DND-41 (cell line): Measurements from ENCODE around the gene XRCC4.

Source experiments
- EZH2 ChIP-seq: IDR thresholded peaks from 3 replicates; pipeline ENCODE4 v1.6.1; 2012; ENCODE audit warnings: borderline replicate concordance, low read depth, mild to moderate bottlenecking, moderate library complexity, low read length, inconsistent platforms; ENCODE audit not compliant: severe bottlenecking
- TF ChIP-seq, protein P1 (sequence below): IDR thresholded peaks from 2 replicates; pipeline ENCODE4 v1.5.1; 2012; ENCODE audit warnings: borderline replicate concordance, low read length, moderate library complexity, mild to moderate bottlenecking; ENCODE audit not compliant: poor library complexity, severe bottlenecking; ENCODE audit errors: extremely low read depth

DNA sequence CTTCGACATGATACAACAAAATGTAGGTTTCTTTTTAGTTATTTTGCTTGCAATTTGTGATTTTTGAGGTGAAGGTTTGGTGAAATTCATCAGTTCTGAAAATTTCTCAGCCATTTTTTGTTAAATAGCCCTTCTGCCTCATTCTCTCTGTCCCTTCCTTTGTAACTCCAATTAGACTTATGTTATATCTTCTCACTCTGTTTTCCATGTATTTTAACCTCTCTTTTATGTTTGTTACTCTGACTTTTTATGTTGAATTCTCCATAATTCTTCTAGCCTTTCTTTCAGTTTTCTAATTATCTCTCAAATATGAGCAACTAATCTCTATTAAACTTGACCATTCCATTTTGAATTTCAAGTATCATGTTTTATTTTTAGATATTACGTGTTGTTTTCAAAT is 222.0 kb downstream of the XRCC4 start:
- TF ChIP-seq, protein P1, sequence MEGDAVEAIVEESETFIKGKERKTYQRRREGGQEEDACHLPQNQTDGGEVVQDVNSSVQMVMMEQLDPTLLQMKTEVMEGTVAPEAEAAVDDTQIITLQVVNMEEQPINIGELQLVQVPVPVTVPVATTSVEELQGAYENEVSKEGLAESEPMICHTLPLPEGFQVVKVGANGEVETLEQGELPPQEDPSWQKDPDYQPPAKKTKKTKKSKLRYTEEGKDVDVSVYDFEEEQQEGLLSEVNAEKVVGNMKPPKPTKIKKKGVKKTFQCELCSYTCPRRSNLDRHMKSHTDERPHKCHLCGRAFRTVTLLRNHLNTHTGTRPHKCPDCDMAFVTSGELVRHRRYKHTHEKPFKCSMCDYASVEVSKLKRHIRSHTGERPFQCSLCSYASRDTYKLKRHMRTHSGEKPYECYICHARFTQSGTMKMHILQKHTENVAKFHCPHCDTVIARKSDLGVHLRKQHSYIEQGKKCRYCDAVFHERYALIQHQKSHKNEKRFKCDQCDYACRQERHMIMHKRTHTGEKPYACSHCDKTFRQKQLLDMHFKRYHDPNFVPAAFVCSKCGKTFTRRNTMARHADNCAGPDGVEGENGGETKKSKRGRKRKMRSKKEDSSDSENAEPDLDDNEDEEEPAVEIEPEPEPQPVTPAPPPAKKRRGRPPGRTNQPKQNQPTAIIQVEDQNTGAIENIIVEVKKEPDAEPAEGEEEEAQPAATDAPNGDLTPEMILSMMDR: no peak
- TF ChIP-seq EZH2: no peak
